Astrocyte (in vitro differentiated cells and primary cell): ENCODE results near the gene ETS1. TPM values are rescaled to one million over a fixed set of nuclear protein-coding genes. Genes with fewer than 3 reads are reported as not detected.

Experiments used
- DNase-seq: peaks from one replicate; pipeline ENCODE4 v3.0.0-alpha.2; 2010; ENCODE audit warnings: low read depth
- FAIRE-seq: peaks from 2 replicates; lab custom pipeline; 2011; peaks lifted over from hg19 to GRCh38; lab: Jason Lieb, UNC
- H2AFZ ChIP-seq: 2 replicates; pipeline ENCODE4 v1.6.0; 2012; ENCODE audit warnings: low read depth, low read length, inconsistent platforms
- H3K27ac ChIP-seq: 2 replicates; pipeline ENCODE4 v1.5.1; 2011; ENCODE audit warnings: low read depth, low read length, inconsistent platforms
- H3K27me3 ChIP-seq: 2 replicates; pipeline ENCODE4 v1.6.0; 2011; ENCODE audit warnings: low read length, inconsistent platforms; ENCODE audit not compliant: insufficient read depth
- H3K36me3 ChIP-seq: 2 replicates; pipeline ENCODE4 v1.5.1; 2011; ENCODE audit warnings: low read length, inconsistent platforms; ENCODE audit not compliant: insufficient read depth
- H3K4me1 ChIP-seq: 2 replicates; pipeline ENCODE4 v1.5.1; 2011; ENCODE audit warnings: low read length, inconsistent platforms; ENCODE audit not compliant: insufficient read depth
- H3K4me2 ChIP-seq: 2 replicates; pipeline ENCODE4 v1.6.0; 2012; ENCODE audit warnings: low read length, inconsistent platforms
- H3K4me3 ChIP-seq: 2 replicates; pipeline ENCODE4 v1.5.1; 2011; ENCODE audit warnings: low read depth, mild to moderate bottlenecking, low read length, inconsistent platforms; ENCODE audit not compliant: insufficient read depth
- H3K79me2 ChIP-seq: 2 replicates; pipeline ENCODE4 v1.6.0; 2012; ENCODE audit warnings: mild to moderate bottlenecking, low read length, inconsistent platforms; ENCODE audit not compliant: insufficient read depth
- H3K9ac ChIP-seq: 2 replicates; pipeline ENCODE4 v1.6.0; 2012; ENCODE audit warnings: mild to moderate bottlenecking, low read length, inconsistent platforms
- H3K9me3 ChIP-seq: 2 replicates; pipeline ENCODE4 v1.5.1; 2012; ENCODE audit warnings: low read depth, mild to moderate bottlenecking, low read length, inconsistent platforms; ENCODE audit not compliant: insufficient read depth
- H4K20me1 ChIP-seq: 2 replicates; pipeline ENCODE4 v1.6.0; 2012; ENCODE audit warnings: low read length, inconsistent platforms; ENCODE audit not compliant: insufficient read depth
- H3K27ac Mint-ChIP-seq: one replicate; pipeline ENCODE4 v1.8.0; 2021; ENCODE audit warnings: mild to moderate bottlenecking, mixed read lengths; ENCODE audit not compliant: unreplicated experiment
- H3K27me3 Mint-ChIP-seq: one replicate; pipeline ENCODE4 v1.8.0; 2021; ENCODE audit warnings: low read depth, mixed read lengths; ENCODE audit not compliant: unreplicated experiment
- H3K36me3 Mint-ChIP-seq: one replicate; pipeline ENCODE4 v1.8.0; 2021; ENCODE audit warnings: low read depth, mixed read lengths; ENCODE audit not compliant: unreplicated experiment
- H3K4me1 Mint-ChIP-seq: one replicate; pipeline ENCODE4 v1.8.0; 2021; ENCODE audit warnings: low read depth, mixed read lengths; ENCODE audit not compliant: unreplicated experiment
- H3K4me3 Mint-ChIP-seq: one replicate; pipeline ENCODE4 v1.8.0; 2021; ENCODE audit warnings: mild to moderate bottlenecking, moderate library complexity, mixed read lengths; ENCODE audit not compliant: unreplicated experiment
- H3K9me3 Mint-ChIP-seq: one replicate; pipeline ENCODE4 v1.8.0; 2021; ENCODE audit warnings: mild to moderate bottlenecking, mixed read lengths; ENCODE audit not compliant: unreplicated experiment
- CTCF ChIP-seq: IDR thresholded peaks from 2 replicates; pipeline ENCODE4 v1.5.1; 2011; ENCODE audit warnings: low read depth, mild to moderate bottlenecking, inconsistent platforms, low read length, moderate library complexity; ENCODE audit not compliant: insufficient read depth
- EZH2 ChIP-seq: IDR thresholded peaks from 2 replicates; pipeline ENCODE4 v1.6.1; 2012; ENCODE audit warnings: mild to moderate bottlenecking, low read length, inconsistent platforms; ENCODE audit not compliant: insufficient read depth
- total RNA-seq: library from RNA; stranded (reverse); gene quantifications from 2 replicates; pipeline ENCODE4 v1.2.1, GENCODE V29; 2021

ETS1 gene
- total RNA-seq, 1 donor from 2014 or later, result 107 TPM

- TF ChIP-seq EZH2 (no peak), CTCF (no peak)
- no peaks in the 10 kb centered on the region for H3K36me3 ChIP-seq
- H3K27ac ChIP-seq, result no peak overlapping the region
- no peaks in the 10 kb centered on the region for H3K9me3 ChIP-seq
- H3K9ac ChIP-seq, result no peak overlapping the region
- H3K4me1 ChIP-seq, result peaks cover 5% of the 10 kb centered on the region
- peaks cover 8% of the 10 kb centered on the region for H3K4me1 Mint-ChIP-seq
- no peaks in the 10 kb centered on the region for H3K27me3 Mint-ChIP-seq
- no peak for FAIRE-seq
- H3K27me3 ChIP-seq, result no peaks in the 10 kb centered on the region
- no peaks in the 10 kb centered on the region for H3K9me3 Mint-ChIP-seq
- no peak for DNase-seq
- H4K20me1 ChIP-seq, result no peaks in the 10 kb centered on the region
- no peaks in the 10 kb centered on the region for H3K36me3 Mint-ChIP-seq
- no peak overlapping the region for H3K4me3 ChIP-seq
- H3K4me3 Mint-ChIP-seq, result no peak overlapping the region
- no peak overlapping the region for H2AFZ ChIP-seq
- H3K79me2 ChIP-seq, result no peaks in the 10 kb centered on the region
- H3K4me2 ChIP-seq, result no peak overlapping the region
- H3K27ac Mint-ChIP-seq, result no peak overlapping the region
Measured at GRCh38 chr11:128628325-128628673, 40.9 kb upstream of the ETS1 start.

GRCh38 chr11:128627666-128628324 lies 40.4 kb upstream of the ETS1 start:
- H3K4me1 ChIP-seq, result peaks cover 5% of the 10 kb centered on the region
- H3K4me3 Mint-ChIP-seq, result no peak overlapping the region
- no peak overlapping the region for H3K9ac ChIP-seq
- no peaks in the 10 kb centered on the region for H3K27me3 ChIP-seq
- H3K36me3 Mint-ChIP-seq, result no peaks in the 10 kb centered on the region
- H3K4me1 Mint-ChIP-seq, result peaks cover 8% of the 10 kb centered on the region
- FAIRE-seq (no peak), DNase-seq (no peak)
- no peak overlapping the region for H3K27ac Mint-ChIP-seq
- H3K36me3 ChIP-seq, result no peaks in the 10 kb centered on the region
- H3K79me2 ChIP-seq, result no peaks in the 10 kb centered on the region
- no peak overlapping the region for H3K4me3 ChIP-seq
- no peak overlapping the region for H2AFZ ChIP-seq
- H3K27ac ChIP-seq, result no peak overlapping the region
- TF ChIP-seq EZH2 (no peak), CTCF (peak; percentile 6)
- no peaks in the 10 kb centered on the region for H3K9me3 Mint-ChIP-seq
- no peaks in the 10 kb centered on the region for H3K27me3 Mint-ChIP-seq
- no peaks in the 10 kb centered on the region for H4K20me1 ChIP-seq
- no peak overlapping the region for H3K4me2 ChIP-seq
- H3K9me3 ChIP-seq, result no peaks in the 10 kb centered on the region

GRCh38 chr11:128626913-128627665 lies 39.7 kb upstream of the ETS1 start:
- no peak overlapping the region for H3K9ac ChIP-seq
- peaks cover 7% of the 10 kb centered on the region for H3K4me1 ChIP-seq
- Mint-ChIP-seq H3K36me3 (no peaks in the 10 kb centered on the region), H3K27me3 (no peaks in the 10 kb centered on the region), H3K9me3 (no peaks in the 10 kb centered on the region), H3K27ac (no peak overlapping the region), H3K4me3 (no peak overlapping the region), H3K4me1 (peaks cover 12% of the 10 kb centered on the region)
- DNase-seq (no peak), FAIRE-seq (no peak)
- no peak overlapping the region for H3K4me2 ChIP-seq
- H3K79me2 ChIP-seq, result no peaks in the 10 kb centered on the region
- no peak overlapping the region for H3K4me3 ChIP-seq
- no peak overlapping the region for H3K27ac ChIP-seq
- H3K36me3 ChIP-seq, result no peaks in the 10 kb centered on the region
- no peaks in the 10 kb centered on the region for H3K9me3 ChIP-seq
- H3K27me3 ChIP-seq, result no peaks in the 10 kb centered on the region
- H2AFZ ChIP-seq, result no peak overlapping the region
- H4K20me1 ChIP-seq, result no peaks in the 10 kb centered on the region
- TF ChIP-seq CTCF, result no peak
- TF ChIP-seq EZH2, result no peak
